SK-N-SH treated with all-trans-retinoic acid at 6 μM for 48 hours (cell line): ENCODE data around the gene HIPK1.

Experiments used
- ATAC-seq: fragments of 200-7000 bp; cut with Tn5 transposase; 3 replicates; pipeline ENCODE4 v1.9.1; 2020; ENCODE audit warnings: mild to moderate bottlenecking, moderate library complexity
- ARNTL ChIP-seq: fragments of 450-650 bp; formaldehyde crosslinking; IDR thresholded peaks from 2 replicates; pipeline ENCODE4 v1.5.0; 2020; ENCODE audit warnings: low read depth, mild to moderate bottlenecking, moderate library complexity, borderline replicate concordance
- CREB5 ChIP-seq: fragments of 250-450 bp; sonication (Bioruptor Pico); IDR thresholded peaks from 2 replicates; pipeline ENCODE4 v1.5.1; 2020; ENCODE audit warnings: low read depth, mild to moderate bottlenecking, moderate library complexity
- CSRNP3 ChIP-seq: fragments of 250-450 bp; sonication (Bioruptor Pico); IDR thresholded peaks from 2 replicates; pipeline ENCODE4 v1.5.1; 2021; ENCODE audit warnings: mild to moderate bottlenecking, moderate library complexity
- ESRRG ChIP-seq: fragments of 250-450 bp; sonication (Bioruptor Pico); IDR thresholded peaks from 2 replicates; pipeline ENCODE4 v1.6.1; 2021; ENCODE audit warnings: mild to moderate bottlenecking
- GLIS3 ChIP-seq: fragments of 250-450 bp; sonication (Bioruptor Pico); IDR thresholded peaks from 2 replicates; pipeline ENCODE4 v1.5.0; 2020; ENCODE audit warnings: mild to moderate bottlenecking, moderate library complexity
- ISL1 ChIP-seq: fragments of 250-450 bp; sonication (Bioruptor Pico); IDR thresholded peaks from 2 replicates; pipeline ENCODE4 v2.1.2; 2022; ENCODE audit warnings: mild to moderate bottlenecking, moderate library complexity
- OSR1 ChIP-seq: fragments of 250-450 bp; sonication (Bioruptor Pico); IDR thresholded peaks from 2 replicates; pipeline ENCODE4 v1.8.0; 2022; ENCODE audit warnings: moderate library complexity, mild to moderate bottlenecking, inconsistent platforms
- POU6F1 ChIP-seq: fragments of 250-450 bp; sonication (Bioruptor Pico); IDR thresholded peaks from 2 replicates; pipeline ENCODE4 v1.8.0; 2021; ENCODE audit warnings: low read depth, mild to moderate bottlenecking, moderate library complexity, borderline replicate concordance
- PPARA ChIP-seq: fragments of 250-450 bp; sonication (Bioruptor Pico); IDR thresholded peaks from 2 replicates; pipeline ENCODE4 v1.5.0; 2020; ENCODE audit warnings: mild to moderate bottlenecking, borderline replicate concordance
- RARB ChIP-seq: fragments of 250-450 bp; sonication (Bioruptor Pico); IDR thresholded peaks from 2 replicates; pipeline ENCODE4 v1.8.0; 2021; ENCODE audit warnings: mild to moderate bottlenecking, moderate library complexity
- SNAI2 ChIP-seq: fragments of 250-450 bp; sonication (Bioruptor Pico); IDR thresholded peaks from 2 replicates; pipeline ENCODE4 v1.5.0; 2020; ENCODE audit warnings: mild to moderate bottlenecking, moderate library complexity
- TCF4 ChIP-seq: fragments of 250-450 bp; sonication (Bioruptor Pico); IDR thresholded peaks from 2 replicates; pipeline ENCODE4 v1.8.0; 2021; ENCODE audit warnings: mild to moderate bottlenecking, moderate library complexity, borderline replicate concordance
- TOX ChIP-seq: fragments of 250-450 bp; sonication (Bioruptor Pico); IDR thresholded peaks from 2 replicates; pipeline ENCODE4 v1.8.0; 2021; ENCODE audit warnings: mild to moderate bottlenecking, moderate library complexity, borderline replicate concordance
- TSHZ2 ChIP-seq: fragments of 250-450 bp; sonication (Bioruptor Pico); IDR thresholded peaks from 2 replicates; pipeline ENCODE4 v1.5.0; 2020; ENCODE audit warnings: mild to moderate bottlenecking, moderate library complexity
- ZC3H10 ChIP-seq: fragments of 250-450 bp; sonication (Bioruptor Pico); IDR thresholded peaks from 2 replicates; pipeline ENCODE4 v1.5.1; 2021; ENCODE audit warnings: mild to moderate bottlenecking, moderate library complexity
- ZFP3 ChIP-seq: fragments of 250-450 bp; sonication (Bioruptor Pico); IDR thresholded peaks from 2 replicates; pipeline ENCODE4 v1.5.0; 2020; ENCODE audit warnings: mild to moderate bottlenecking, moderate library complexity
- ZFP30 ChIP-seq: fragments of 450-650 bp; formaldehyde crosslinking; IDR thresholded peaks from 2 replicates; pipeline ENCODE4 v1.5.0; 2022; ENCODE audit warnings: mild to moderate bottlenecking, moderate library complexity
- ZNF565 ChIP-seq: fragments of 450-650 bp; formaldehyde crosslinking; conservative IDR thresholded peaks from 2 replicates; pipeline ENCODE4 v1.5.0; 2020; ENCODE audit warnings: low read depth, mild to moderate bottlenecking, moderate library complexity
- ZNF70 ChIP-seq: fragments of 450-650 bp; formaldehyde crosslinking; IDR thresholded peaks from 2 replicates; pipeline ENCODE4 v1.5.0; 2020; ENCODE audit warnings: mild to moderate bottlenecking, moderate library complexity
- ZNF8 ChIP-seq: fragments of 450-650 bp; formaldehyde crosslinking; IDR thresholded peaks from 2 replicates; pipeline ENCODE4 v1.5.0; 2020; ENCODE audit warnings: mild to moderate bottlenecking, moderate library complexity

Gene HIPK1

GRCh38 chr1:113963281-113963906 is 34.3 kb downstream of the HIPK1 start:
- ATAC-seq, result no peak
- no peak for TF ChIP-seq TSHZ2 (CRISPR knock-in tag)
- TF ChIP-seq ESRRG (CRISPR knock-in tag), result no peak
- TF ChIP-seq OSR1 (CRISPR knock-in tag), result no peak
- no peak for TF ChIP-seq PPARA (CRISPR knock-in tag)
- no peak for TF ChIP-seq POU6F1 (CRISPR knock-in tag)
- no peak for TF ChIP-seq ZNF565 (CRISPR knock-in tag)
- TF ChIP-seq GLIS3, result no peak
- no peak for TF ChIP-seq ZFP3
- no peak for TF ChIP-seq ARNTL (CRISPR knock-in tag)
- no peak for TF ChIP-seq ZFP30 (CRISPR knock-in tag)
- no peak for TF ChIP-seq ZC3H10
- TF ChIP-seq ZNF70 (CRISPR knock-in tag), result no peak
- no peak for TF ChIP-seq ZNF8 (CRISPR knock-in tag)
- no peak for TF ChIP-seq SNAI2 (CRISPR knock-in tag)
- TF ChIP-seq RARB (CRISPR knock-in tag), result no peak
- TF ChIP-seq ISL1 (CRISPR knock-in tag), result no peak
- TF ChIP-seq, all 23 proteins: peak for 0

- ATAC-seq, result no peak
- TF ChIP-seq ESRRG (CRISPR knock-in tag), result no peak
- TF ChIP-seq CREB5, result no peak
- no peak for TF ChIP-seq GLIS3
- no peak for TF ChIP-seq SNAI2 (CRISPR knock-in tag)
- TF ChIP-seq POU6F1 (CRISPR knock-in tag), result no peak
- TF ChIP-seq ZFP3, result no peak
Observed at GRCh38 chr1:113965703-113966412, 36.7 kb downstream of the HIPK1 start.

GRCh38 chr1:113972954-113973353 is 43.8 kb downstream of the HIPK1 start:
- TF ChIP-seq TSHZ2 (CRISPR knock-in tag) (no peak), CSRNP3 (no peak), TCF4 (CRISPR knock-in tag) (no peak), TOX (no peak), ZFP30 (CRISPR knock-in tag) (no peak), CREB5 (no peak), PPARA (CRISPR knock-in tag) (no peak), ZNF70 (CRISPR knock-in tag) (no peak), ZNF565 (CRISPR knock-in tag) (no peak)
- TF ChIP-seq, all 23 proteins: peak for 0
- no peak for ATAC-seq
